ENCODE data around the gene LGSN.
"Not testable (repeated sequence)": the region's sequence is repeated elsewhere in the genome, so short reads cannot be mapped to it uniquely, and the experiment has no call there.

Gene LGSN

DNA sequence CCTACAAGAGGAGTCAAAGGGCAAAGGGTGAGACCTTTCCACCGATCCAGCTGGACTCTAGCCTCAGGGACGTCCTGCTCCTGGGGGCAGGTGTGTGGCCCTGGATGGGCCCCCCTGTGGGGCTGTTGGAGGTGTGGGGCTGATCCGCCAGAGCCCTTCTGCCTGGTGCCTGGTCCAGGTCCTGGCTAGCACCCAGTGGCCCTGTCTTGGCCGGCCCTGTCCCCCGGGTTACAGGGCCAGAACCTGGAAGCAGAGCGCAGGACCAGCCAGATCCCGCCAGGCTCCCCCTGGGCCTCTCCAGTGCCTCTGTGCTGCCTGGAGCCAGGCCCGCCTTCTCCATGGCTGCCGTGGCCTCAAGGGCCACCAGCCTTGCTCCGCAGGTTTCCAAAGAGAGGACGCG is 89.3 kb downstream of the LGSN start:
- not testable (repeated sequence) for DNase-seq

DNA sequence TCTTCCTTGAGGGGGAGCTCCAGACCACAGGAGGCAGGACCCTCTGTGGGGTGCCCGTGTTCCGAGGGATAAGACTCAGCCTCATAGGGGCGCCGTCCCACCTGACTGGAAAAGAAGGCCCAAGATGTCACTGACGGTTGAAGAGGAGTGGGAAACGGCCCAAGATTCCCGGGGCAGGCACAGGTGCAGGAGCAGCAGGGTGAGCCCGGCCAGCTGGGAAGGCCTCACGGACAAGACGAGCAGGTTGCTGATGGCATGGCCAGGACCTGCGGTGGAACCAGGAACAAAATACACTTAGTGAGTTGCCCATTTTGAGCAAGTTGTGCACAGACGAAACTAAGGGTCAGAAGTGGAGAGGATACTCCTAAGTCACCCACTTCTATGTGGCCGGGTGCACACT is 89.8 kb downstream of the LGSN start:
- not testable (repeated sequence) for DNase-seq

DNA sequence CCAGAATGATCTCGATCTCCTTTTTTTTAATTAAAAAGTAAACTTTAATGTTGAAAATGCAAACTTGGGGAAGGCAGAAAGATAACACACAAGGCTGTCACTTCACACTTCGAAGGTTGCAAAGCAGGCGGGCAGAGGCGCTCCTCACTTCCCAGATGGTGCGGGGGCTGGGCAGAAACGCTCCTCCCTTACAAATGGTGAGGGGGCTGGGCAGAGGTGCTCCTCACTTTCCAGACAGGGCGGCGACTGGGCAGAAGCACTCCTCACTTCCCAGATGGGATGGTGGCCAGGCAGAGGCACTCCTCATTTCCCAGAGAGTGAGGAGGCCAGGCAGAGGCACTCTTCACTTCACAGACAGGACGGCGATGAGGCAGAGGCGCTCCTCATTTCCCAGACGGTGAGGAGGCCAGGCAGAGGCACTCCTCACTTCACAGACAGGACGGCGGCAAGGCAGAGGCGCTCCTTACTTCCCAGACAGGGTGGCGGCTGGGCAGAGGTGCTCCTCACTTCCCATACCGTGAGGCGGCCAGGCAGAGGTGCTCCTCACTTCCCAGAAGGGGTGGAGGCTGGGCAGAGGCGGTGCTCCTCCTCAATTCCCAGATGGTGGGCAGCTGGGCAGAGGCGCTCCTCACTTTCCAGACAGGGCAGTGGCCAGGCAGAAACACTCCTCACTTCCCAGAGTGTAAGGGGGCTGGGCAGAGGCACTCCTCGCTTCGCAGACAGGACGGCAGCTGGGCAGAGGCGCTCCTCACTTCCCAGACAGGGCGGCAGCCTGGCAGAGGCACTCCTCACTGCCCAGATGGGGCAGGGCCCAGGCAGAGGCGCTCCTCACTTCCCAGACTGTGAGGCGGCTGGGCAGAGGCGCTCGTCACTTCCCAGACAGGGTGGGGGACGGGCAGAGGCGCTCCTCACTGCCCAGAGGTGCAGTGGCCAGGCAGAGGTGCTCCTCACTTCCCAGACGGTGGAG is 91.6 kb downstream of the LGSN start:
- DNase-seq, result not testable (repeated sequence)

DNA sequence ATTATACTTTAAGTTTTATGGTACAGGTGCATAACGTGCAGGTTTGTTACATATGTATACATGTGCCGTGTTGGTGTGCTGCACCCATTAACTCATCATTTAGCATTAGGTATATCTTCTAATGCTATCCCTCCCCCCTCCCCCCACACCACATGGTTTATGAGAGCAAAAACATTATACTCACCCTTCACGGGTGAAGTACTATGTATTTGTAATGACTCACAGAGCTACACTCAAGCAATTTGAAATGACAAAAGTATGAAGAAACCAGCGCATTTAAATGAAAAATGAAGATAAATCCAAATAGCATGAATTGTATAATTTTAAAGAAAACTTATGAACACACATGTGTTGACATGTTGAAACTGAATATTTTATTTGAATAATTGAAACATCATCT is 93.8 kb downstream of the LGSN start:
- DNase-seq, result not testable (repeated sequence)

Measured in AML-193 (cell line).